ENCODE data around the gene TAOK3. TPM values are rescaled to one million over a fixed set of nuclear protein-coding genes. Genes with fewer than 3 reads are reported as not detected.

TAOK3 gene
- total and polyA plus RNA-seq, 2 of the 8 experiments (the other 6 are each of a cell fraction or from before 2014, with no cell fraction given): 5.2 to 9.3 TPM

- TF ChIP-seq SP1 (IDR thresholded peaks at IDR 0.05; ENCODE audit: low read depth, low read length) (peak; percentile 84; the same call in 1 of the 2 replicates), POLR2AphosphoS5 (IDR thresholded peaks at IDR 0.05; ENCODE audit: low read depth, low read length) (peak; percentile 77), HDAC6 (IDR thresholded peaks at IDR 0.05; ENCODE audit: low read depth, low read length) (no peak), TCF12 (IDR thresholded peaks at IDR 0.05; ENCODE audit: low read depth, low read length) (no peak), RBBP5 (IDR thresholded peaks at IDR 0.05; ENCODE audit: borderline replicate concordance, low read depth, low read length) (no peak), SIN3A (conservative IDR thresholded peaks at IDR 0.05 in 1 of 2, IDR thresholded peaks at IDR 0.05 in 1 of 2; ENCODE audit: low read depth in 1 of 2, low read length in 2 of 2) (peak in 1 of 2 experiments; percentile 88; a peak in 2 of 4 replicates), CEBPB (IDR thresholded peaks at IDR 0.05; ENCODE audit: low read depth, low read length) (no peak), YY1 (IDR thresholded peaks at IDR 0.05; ENCODE audit: low read depth, low read length) (peak; percentile 46; the same call in 1 of the 2 replicates), FOSL1 (IDR thresholded peaks at IDR 0.05; ENCODE audit: insufficient read depth, low read depth, low read length) (no peak), HDAC2 (IDR thresholded peaks at IDR 0.05; ENCODE audit: borderline replicate concordance in 1 of 2, low read depth in 2 of 2, low read length in 2 of 2) (peak in 1 of 2 experiments; percentile 88; a peak in 2 of 4 replicates), E2F6 (IDR thresholded peaks at IDR 0.05) (no peak), TAF1 (IDR thresholded peaks at IDR 0.05; ENCODE audit: low read depth, low read length) (peak; percentile 93), RAD21 (IDR thresholded peaks at IDR 0.05 in 1 of 2, conservative IDR thresholded peaks at IDR 0.05 in 1 of 2; ENCODE audit: low read depth in 2 of 2, low read length in 2 of 2) (no peak), CTBP2 (IDR thresholded peaks at IDR 0.05; ENCODE audit: borderline replicate concordance, insufficient read depth, insufficient read length, low read length) (no peak), GABPA (IDR thresholded peaks at IDR 0.05; ENCODE audit: borderline replicate concordance, insufficient read depth, low read length) (no peak), BRCA1 (IDR thresholded peaks at IDR 0.05; ENCODE audit: low read depth, low read length) (no peak), JUN (IDR thresholded peaks at IDR 0.05; ENCODE audit: low read depth, low read length) (no peak), ZNF274 (IDR thresholded peaks at IDR 0.05; ENCODE audit: borderline replicate concordance, extremely low read depth, low read length) (no peak), SIRT6 (IDR thresholded peaks at IDR 0.05; ENCODE audit: low read length) (no peak), KDM4A (IDR thresholded peaks at IDR 0.05; ENCODE audit: low read depth, low read length, severe bottlenecking) (peak; percentile 77), POLR2A (IDR thresholded peaks at IDR 0.05; ENCODE audit: control extremely low read depth in 1 of 2, low read depth in 2 of 2, low read length in 2 of 2) (peak; percentile 41 to 81)
These were observed at the start of gene TAOK3 (continued) for GRCh38 chr12:118372541-118373495.
